HG02678 (cell line): Measurements from ENCODE around the gene TRIO.

Experiments used
- ATAC-seq: cut with Tn5 transposase; IDR thresholded peaks from one replicate; pipeline ENCODE4 v1.9.1; 2021; ENCODE audit warnings: mild to moderate bottlenecking, moderate library complexity; ENCODE audit not compliant: unreplicated experiment

The TRIO gene

GRCh38 chr5:14402424-14402823, 259.3 kb downstream of the TRIO start:
- ATAC-seq = no peak

- ATAC-seq = no peak
Measured at GRCh38 chr5:14404780-14405179, 261.6 kb downstream of the TRIO start.

GRCh38 chr5:14405267-14405666, 262.1 kb downstream of the TRIO start:
- ATAC-seq = no peak

- no peak for ATAC-seq
Measured at GRCh38 chr5:14405706-14406553, 262.8 kb downstream of the TRIO start.

GRCh38 chr5:14406554-14406849, 263.4 kb downstream of the TRIO start:
- ATAC-seq = no peak

GRCh38 chr5:14407051-14407450, 263.9 kb downstream of the TRIO start:
- no peak for ATAC-seq

GRCh38 chr5:14407746-14408175, 264.6 kb downstream of the TRIO start:
- ATAC-seq = no peak

- ATAC-seq = no peak
Measured at GRCh38 chr5:14408969-14409586, 265.9 kb downstream of the TRIO start.

DNA sequence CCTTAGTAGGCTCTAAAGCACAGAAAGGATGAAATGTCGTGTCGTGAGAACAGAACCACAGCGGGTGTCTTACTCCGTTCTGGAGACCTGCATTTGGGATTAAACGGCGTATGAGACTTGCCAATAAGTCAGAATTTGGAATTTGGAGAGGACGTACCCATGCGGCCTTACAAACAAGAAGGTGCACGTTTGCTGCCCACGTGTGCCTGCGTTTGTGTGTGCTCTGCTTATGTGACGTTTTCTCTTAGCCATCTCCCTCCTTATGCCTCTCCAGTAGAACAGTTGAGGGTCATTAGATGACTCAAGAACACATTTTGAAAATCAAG, 266.9 kb downstream of the TRIO start:
- no peak for ATAC-seq

GRCh38 chr5:14410394-14411201, 267.5 kb downstream of the TRIO start:
- no peak for ATAC-seq

- no peak for ATAC-seq
Measured at GRCh38 chr5:14411216-14411615, 268.1 kb downstream of the TRIO start.

DNA sequence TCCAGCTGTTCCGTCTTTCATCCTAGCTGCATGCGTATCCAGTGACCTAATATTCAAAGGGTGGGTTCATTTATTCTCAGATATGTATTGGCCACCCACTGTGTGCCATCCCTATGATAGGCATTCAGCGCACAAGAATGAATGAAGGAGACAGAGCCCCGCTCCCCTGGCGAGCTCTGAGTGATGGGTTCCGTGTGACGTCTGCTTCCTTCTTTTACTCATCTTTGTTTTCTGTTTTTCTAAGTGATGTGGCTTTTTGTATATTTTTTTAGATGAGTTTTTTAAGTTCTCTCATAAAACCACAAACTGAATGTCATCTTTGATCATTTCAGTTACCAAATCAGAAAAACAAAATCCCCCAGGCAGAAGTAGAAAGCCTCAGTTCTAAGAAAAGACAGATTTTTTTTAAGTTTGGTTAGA, 270.2 kb downstream of the TRIO start:
- ATAC-seq = no peak

- no peak for ATAC-seq
Measured at GRCh38 chr5:14414007-14414406, 270.9 kb downstream of the TRIO start.

DNA sequence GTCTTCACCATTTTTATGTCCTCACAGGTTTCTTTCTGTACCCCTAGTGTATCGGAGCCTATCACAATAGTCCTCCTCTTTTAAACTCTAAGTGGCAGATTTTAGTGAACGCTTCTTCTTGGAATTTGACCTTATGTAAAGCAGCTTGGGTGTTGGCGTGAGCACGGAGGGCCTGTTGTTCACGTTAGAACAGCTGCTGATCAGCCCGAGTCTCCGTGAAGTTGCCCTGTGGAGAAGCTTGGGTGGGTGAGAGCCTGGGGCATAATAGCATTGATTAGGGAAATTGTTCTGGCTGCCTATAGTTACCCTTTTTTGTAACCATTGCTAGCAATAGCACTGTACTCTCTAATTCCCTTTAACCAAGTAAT, 271.5 kb downstream of the TRIO start:
- no peak for ATAC-seq

GRCh38 chr5:14415024-14415697, 272.0 kb downstream of the TRIO start:
- ATAC-seq = peak; percentile 56

- ATAC-seq = no peak
Measured at GRCh38 chr5:14415698-14416074, 272.5 kb downstream of the TRIO start.

DNA sequence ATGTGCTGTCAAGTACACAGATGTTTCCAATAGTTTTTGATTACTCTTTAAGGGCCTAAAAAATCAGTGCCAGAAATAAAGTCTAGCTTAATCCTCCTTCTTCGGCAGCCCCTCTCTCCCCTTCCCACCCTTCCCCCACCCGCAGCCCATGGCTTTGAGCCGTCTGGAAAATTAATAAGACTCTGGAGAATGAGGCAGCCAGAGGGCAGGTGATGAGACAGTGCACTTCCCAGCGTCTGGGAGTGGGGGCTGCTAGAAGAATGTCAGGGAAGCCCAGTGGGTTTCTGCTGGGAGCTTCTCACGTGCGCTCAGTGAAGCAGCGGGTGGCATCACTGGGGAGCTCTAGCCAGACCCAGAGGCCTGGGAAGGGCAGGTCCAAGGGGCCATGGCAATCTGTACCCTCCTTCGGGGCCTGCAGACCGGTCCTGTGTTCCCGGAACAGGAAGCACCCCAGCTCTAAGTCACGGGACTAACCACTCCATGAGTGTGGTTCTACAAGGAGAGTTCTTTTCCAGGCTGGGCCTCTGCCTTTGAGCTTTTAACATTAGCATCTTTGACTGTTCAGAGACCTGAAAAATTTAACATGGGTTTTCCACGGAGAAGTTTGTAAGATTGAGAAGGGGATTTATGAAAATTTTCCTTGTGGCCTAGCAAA, 273.6 kb downstream of the TRIO start:
- ATAC-seq = no peak

DNA sequence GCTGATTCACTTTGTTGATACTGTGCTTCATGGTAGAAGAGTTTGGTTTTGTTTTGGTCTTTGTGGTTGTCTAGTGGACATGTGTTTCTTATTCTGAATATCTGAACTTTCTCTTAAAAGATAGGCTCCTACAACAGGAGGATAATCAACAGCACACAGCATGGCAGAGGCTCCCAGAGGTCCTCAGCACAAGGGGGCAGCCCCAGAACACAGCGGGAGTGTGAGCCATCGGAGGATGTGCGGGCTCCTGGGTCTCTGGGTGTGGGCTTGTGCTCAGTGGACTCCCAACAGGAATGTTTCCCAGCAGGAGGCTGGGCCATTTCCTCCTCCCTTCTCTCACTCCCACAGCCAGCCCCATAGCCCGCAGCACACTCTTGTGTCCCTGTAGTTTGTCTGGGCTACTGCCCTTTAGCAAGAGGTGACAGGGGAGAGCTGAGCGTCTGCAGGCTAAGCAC, 274.2 kb downstream of the TRIO start:
- no peak for ATAC-seq

- no peak for ATAC-seq
Measured at GRCh38 chr5:14417792-14418765, 274.9 kb downstream of the TRIO start.

- no peak for ATAC-seq
Measured at GRCh38 chr5:14419686-14420085, 276.5 kb downstream of the TRIO start.
